Measurements from ENCODE around the gene TDO2.

The TDO2 gene

DNA sequence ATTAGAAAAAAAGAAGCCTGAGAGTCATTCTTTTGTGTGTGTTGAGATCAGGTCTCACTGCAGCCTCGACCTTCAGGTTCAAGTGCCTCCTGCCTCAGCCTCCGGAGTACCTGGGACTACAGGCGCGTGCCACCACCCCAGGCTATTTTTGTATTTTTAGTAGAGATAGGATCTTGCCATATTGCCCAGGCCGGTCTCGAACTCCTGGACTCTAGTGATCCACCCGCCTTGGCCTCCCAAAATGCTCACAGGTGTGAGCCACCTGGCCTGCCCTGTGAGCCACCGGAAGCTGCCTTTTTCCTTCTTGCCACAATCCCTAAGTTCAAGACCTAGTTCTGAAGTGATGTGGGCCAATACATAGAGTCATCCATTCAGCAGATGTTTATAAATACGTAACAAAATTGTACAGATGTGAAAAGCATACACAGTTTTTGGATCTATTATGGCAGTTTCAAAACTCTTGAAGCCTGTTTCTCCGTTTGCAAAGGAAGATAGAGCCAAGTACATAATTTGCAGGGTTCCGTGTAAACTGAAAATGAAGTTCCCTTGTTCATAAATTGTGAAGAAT lies 50.7 kb downstream of the TDO2 start:
- DNase-seq (ENCODE audit: low spot score): no peak

- no peak for DNase-seq (ENCODE audit: low spot score)
These were observed 51.4 kb downstream of the TDO2 start for GRCh38 chr4:155954939-155955338.

- DNase-seq (ENCODE audit: low spot score): no peak
These were observed 53.0 kb downstream of the TDO2 start for GRCh38 chr4:155956461-155956860.

DNA sequence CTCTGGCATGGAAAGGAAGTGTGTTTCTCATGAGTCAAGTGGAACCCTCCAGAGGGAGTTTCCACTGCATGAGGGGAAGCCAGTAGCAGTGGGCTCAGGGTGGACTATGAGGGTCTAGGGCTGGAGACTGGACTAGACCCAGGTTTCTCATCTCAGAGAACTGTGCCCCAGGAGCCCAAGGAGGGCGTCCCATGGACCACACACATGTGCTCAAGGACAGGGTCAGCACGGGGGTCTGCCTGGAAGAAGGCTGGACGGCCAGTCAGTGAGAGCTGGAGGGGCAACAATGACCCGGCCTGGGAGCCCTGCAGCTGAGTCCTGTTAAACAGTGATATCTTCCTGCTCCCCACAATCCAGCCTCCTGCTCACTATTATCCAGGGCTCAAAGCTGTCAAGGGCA lies 55.9 kb downstream of the TDO2 start:
- DNase-seq (ENCODE audit: low spot score): no peak

- peak; percentile 57 for DNase-seq (ENCODE audit: low spot score)
These were observed 57.0 kb downstream of the TDO2 start for GRCh38 chr4:155960522-155960921.

DNA sequence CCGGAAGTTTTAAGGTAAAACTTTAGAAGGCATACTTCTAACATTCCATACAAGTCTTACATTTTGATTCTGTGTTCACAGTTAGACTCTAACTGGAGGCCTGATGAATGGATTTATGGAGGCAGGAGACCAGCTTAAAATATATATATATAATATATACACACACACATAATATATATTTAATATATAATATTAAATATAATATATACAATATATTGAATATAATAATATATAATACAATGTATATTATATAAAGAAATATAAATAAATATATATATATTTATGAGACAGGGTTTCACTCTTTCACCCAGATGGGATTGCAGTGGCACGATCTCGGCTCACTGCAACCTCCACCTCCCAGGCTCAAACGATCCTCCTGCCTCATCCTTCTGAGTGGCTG lies 58.1 kb downstream of the TDO2 start:
- DNase-seq (ENCODE audit: low spot score): no peak

GRCh38 chr4:155962767-155963166 lies 59.3 kb downstream of the TDO2 start:
- no peak for DNase-seq (ENCODE audit: low spot score)

- peak; percentile 48 for DNase-seq (ENCODE audit: low spot score)
These were observed 60.8 kb downstream of the TDO2 start for GRCh38 chr4:155964016-155964891.

DNA sequence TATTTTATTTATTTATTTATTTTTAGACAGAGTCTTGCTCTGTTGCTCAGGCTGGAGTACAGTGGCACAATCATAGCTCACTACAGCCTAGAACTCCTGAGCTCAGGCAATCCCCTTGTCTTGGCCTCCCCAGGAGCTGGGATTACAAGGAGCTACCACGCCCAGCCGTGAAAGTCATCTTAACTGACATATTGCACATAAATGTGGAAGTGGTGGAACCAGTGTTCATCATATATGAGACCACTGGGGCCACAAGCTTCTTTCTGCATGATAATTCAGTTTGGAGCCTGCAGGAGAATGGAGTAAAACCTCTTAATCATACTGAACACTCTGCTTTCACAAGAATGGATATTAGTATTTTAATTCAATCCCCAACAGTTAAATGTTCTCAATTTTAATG lies 62.7 kb downstream of the TDO2 start:
- no peak for DNase-seq (ENCODE audit: low spot score)

GRCh38 chr4:155966731-155967395 lies 63.4 kb downstream of the TDO2 start:
- DNase-seq (ENCODE audit: low spot score): no peak

All from putamen (tissue), 1 donor.